Adrenal gland (tissue), 5 donors: ENCODE results near the gene PDHX.

Source experiments
- POLR2A ChIP-seq, 2 donors: fragments of 450-650 bp; IDR thresholded peaks; one replicate each; pipeline ENCODE4 v1.6.1; 2017; ENCODE audit warnings: antibody characterized with exemption in 2 of 2, mild to moderate bottlenecking in 2 of 2, moderate library complexity in 1 of 2
- TF ChIP-seq, protein P1 (sequence below), 6 experiments: fragments of 450-650 bp in 4 of 6; fragments of 200-600 bp in 2 of 6; sonication (generic) in 1 of 6; IDR thresholded peaks; 1 replicate in 5 of 6; 2 replicates in 1 of 6; pipeline versions ENCODE4 v1.5.1 to v1.8.0; 2016 to 2021; ENCODE audit warnings: antibody characterized with exemption in 6 of 6, mild to moderate bottlenecking in 2 of 6, moderate library complexity in 1 of 6
- donor health status: DM: no; HTN: no; CAD: no.

DNA sequence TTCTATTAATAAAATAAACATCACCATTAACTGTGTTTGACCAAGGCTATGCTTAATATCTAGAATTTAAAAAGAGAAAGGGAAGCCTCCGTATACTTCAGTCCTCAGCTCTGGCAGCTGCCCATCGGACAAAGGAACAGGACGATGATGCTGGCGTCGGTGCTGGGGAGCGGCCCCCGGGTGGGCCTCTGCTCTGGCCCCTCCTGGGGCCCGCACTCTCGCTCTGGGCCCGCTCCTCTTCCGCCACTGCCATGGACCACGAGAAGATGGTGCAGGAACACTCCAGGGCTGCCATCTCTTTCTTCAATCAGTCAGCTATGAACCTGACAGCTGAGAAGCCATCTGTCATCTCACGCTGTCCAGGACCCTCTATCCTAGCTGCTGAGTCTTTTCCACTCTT lies 25.3 kb downstream of the PDHX start:
- TF ChIP-seq, protein P1, sequence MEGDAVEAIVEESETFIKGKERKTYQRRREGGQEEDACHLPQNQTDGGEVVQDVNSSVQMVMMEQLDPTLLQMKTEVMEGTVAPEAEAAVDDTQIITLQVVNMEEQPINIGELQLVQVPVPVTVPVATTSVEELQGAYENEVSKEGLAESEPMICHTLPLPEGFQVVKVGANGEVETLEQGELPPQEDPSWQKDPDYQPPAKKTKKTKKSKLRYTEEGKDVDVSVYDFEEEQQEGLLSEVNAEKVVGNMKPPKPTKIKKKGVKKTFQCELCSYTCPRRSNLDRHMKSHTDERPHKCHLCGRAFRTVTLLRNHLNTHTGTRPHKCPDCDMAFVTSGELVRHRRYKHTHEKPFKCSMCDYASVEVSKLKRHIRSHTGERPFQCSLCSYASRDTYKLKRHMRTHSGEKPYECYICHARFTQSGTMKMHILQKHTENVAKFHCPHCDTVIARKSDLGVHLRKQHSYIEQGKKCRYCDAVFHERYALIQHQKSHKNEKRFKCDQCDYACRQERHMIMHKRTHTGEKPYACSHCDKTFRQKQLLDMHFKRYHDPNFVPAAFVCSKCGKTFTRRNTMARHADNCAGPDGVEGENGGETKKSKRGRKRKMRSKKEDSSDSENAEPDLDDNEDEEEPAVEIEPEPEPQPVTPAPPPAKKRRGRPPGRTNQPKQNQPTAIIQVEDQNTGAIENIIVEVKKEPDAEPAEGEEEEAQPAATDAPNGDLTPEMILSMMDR (IDR thresholded peaks at IDR 0.05): no peak
- TF ChIP-seq POLR2A (IDR thresholded peaks at IDR 0.05): no peak
